LNCAP (cell line): ENCODE results near the gene METAP1D.

Experiments used
- TF ChIP-seq, protein P1 (sequence below): fragments of 450-650 bp; IDR thresholded peaks from 2 replicates; pipeline ENCODE4 v1.5.1; 2017; ENCODE audit warnings: mild to moderate bottlenecking

Gene METAP1D

DNA sequence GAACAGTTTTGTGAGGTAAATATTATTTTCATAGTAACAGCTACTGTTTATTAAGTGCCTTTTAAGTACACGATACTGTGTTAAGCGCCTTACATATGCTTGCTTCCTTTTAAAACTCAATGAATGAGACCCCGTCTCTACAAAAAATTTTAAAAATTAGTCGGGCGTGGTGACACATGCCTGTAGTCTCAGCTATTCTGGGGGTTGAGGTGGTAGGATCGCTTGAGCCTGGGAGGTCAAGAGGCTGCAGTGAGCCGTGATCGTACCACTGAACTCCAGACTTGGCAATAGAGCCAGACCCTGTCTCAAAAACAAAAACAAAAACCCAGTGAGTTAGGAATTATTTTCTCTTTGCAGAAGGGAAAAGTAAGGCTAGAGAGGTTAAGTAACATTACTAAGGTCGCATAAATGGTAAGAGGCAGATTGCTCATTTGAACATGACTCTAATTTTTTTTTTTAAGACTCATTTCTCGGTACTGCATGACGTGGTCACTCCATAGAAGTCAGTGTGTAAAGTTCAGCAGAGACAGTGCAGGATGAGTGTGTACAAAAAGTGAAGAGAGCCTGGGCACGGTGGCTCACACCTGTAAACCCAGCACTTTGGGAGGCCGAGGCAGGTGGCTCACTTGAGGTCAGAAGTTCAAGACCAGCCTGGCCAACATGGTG lies 1.1 kb downstream of the METAP1D start:
- TF ChIP-seq, protein P1, sequence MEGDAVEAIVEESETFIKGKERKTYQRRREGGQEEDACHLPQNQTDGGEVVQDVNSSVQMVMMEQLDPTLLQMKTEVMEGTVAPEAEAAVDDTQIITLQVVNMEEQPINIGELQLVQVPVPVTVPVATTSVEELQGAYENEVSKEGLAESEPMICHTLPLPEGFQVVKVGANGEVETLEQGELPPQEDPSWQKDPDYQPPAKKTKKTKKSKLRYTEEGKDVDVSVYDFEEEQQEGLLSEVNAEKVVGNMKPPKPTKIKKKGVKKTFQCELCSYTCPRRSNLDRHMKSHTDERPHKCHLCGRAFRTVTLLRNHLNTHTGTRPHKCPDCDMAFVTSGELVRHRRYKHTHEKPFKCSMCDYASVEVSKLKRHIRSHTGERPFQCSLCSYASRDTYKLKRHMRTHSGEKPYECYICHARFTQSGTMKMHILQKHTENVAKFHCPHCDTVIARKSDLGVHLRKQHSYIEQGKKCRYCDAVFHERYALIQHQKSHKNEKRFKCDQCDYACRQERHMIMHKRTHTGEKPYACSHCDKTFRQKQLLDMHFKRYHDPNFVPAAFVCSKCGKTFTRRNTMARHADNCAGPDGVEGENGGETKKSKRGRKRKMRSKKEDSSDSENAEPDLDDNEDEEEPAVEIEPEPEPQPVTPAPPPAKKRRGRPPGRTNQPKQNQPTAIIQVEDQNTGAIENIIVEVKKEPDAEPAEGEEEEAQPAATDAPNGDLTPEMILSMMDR: no peak

- TF ChIP-seq, protein P1: no peak
Observed at GRCh38 chr2:172007372-172007771, 7.6 kb downstream of the METAP1D start.

DNA sequence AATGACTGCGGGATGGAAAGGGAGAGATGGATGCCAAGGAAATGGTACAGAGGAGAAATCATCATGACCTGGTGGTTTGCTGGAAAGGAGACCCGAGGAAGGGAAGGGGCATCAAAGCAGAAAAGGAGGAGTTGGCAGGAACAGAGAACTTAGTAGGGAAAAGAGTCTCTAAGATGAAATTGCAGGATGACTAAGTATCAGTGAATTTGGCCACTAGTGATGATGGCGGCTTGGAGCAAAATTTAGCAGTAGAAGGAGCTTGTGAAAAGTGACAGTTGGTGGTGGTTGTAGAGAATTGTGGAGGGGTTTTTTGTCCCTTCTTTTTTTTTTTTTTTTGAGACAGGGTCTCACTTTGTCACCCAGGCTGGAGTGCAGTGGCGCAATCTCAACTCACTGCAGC lies 10.1 kb downstream of the METAP1D start:
- TF ChIP-seq, protein P1: no peak

- TF ChIP-seq, protein P1: no peak
Observed at GRCh38 chr2:172011812-172012575, 12.2 kb downstream of the METAP1D start.

DNA sequence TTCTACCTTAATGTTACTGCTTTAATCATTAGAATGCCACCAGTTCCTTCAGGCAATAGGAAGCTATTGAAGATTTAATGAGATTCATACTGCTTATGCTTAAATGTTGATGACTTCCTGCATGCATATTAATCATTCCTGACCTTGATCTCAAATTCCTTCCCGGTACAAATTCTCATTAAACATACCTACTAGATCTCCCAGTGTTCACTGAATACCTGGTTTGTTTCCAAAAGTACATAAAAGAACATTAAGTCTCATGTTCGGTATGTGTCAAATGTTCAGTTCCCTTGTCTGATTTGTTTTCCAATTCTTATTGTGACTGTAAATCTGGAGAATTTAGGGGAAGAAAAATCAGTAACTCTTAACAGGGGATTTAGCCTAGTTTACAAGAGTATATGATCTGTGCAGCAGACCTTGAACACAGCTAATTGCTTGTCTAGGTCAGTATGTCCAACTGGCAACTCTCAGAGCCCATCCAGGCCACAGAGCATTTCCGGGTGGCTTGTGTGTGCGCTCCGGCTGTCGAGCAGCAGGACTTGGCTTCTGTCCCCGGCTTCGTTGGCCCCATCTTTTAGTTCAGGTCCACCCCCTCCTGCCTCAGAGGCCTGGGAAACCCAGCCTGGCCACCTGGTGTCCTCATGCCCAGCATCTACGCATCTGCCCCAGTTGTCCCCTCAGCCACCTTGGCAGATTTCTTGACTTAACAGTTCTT lies 13.1 kb downstream of the METAP1D start:
- TF ChIP-seq, protein P1: no peak

GRCh38 chr2:172013396-172013795 lies 13.6 kb downstream of the METAP1D start:
- TF ChIP-seq, protein P1: no peak

DNA sequence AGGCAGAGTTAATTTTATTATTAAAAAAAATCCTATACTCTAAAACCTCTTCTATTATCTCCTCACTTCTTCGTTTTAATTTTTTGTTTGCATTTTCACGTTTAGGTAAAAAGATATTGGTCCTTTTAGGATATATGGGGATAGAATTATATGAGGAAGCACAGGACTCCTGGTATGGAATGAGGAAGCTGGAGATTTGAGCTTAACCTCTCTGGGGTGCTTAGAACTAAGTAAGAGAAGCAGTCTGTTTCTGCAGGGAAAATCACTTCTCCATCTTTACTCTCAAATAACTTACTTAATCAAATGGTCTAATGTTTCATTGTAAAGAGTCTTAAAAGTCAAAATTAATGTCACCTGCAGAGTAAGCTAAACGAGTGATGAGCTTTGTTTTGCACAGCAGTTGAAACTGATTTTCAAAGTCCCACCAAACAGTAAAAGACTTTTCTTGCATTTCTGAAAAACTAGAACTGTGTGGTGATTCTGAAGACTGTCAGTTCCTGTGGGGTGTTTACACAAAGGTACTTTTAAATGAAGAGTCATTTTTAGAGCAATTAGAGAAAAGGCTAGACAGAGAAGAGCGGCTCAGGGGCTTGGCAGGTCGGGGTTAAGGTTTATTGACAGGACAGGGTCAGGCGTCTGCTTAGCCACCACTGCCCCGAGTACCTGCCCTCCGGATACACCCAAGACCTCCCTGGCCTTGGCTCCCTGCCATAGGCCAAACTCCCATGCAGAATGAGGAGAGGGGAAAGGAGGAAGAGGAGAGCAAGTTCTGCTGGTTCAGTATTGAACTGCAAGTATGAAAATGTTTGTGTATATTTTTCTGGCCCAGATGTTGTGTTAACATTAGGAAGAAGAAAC lies 21.6 kb downstream of the METAP1D start:
- TF ChIP-seq, protein P1: no peak
